GM12865 (cell line): ENCODE results near the gene DPYSL3.
"Not testable (repeated sequence)": the region's sequence is repeated elsewhere in the genome, so short reads cannot be mapped to it uniquely, and the experiment has no call there.

ENCODE experiments used
- DNase-seq: peaks from one replicate; pipeline ENCODE4 v3.0.0; 2010; ENCODE audit warnings: low read depth
- H3K4me3 ChIP-seq: 2 replicates; pipeline ENCODE4 v1.5.1; 2011; ENCODE audit warnings: mild to moderate bottlenecking, low read depth, low read length, control low read depth
- CTCF ChIP-seq: IDR thresholded peaks from 2 replicates; pipeline ENCODE4 v1.5.1; 2011; ENCODE audit warnings: low read length, control low read depth, low read depth, inconsistent platforms; ENCODE audit not compliant: insufficient read depth; ENCODE audit errors: missing control alignments

DPYSL3 gene

GRCh38 chr5:147377682-147378081 lies 132.2 kb downstream of the DPYSL3 start:
- no peak overlapping the region for H3K4me3 ChIP-seq
- no peak for DNase-seq
- TF ChIP-seq CTCF = no peak

GRCh38 chr5:147375151-147375550 lies 134.7 kb downstream of the DPYSL3 start:
- no peak for TF ChIP-seq CTCF
- no peak overlapping the region for H3K4me3 ChIP-seq
- no peak for DNase-seq

- no peak for DNase-seq
- H3K4me3 ChIP-seq = no peak overlapping the region
- TF ChIP-seq CTCF = no peak
These were observed 136.5 kb downstream of the DPYSL3 start for GRCh38 chr5:147373328-147373727.

- no peak overlapping the region for H3K4me3 ChIP-seq
- TF ChIP-seq CTCF = no peak
- DNase-seq = no peak
These were observed 137.7 kb downstream of the DPYSL3 start for GRCh38 chr5:147372191-147372590.

GRCh38 chr5:147371290-147371689 lies 138.6 kb downstream of the DPYSL3 start:
- DNase-seq = no peak
- H3K4me3 ChIP-seq = no peak overlapping the region
- no peak for TF ChIP-seq CTCF

- no peak for DNase-seq
- H3K4me3 ChIP-seq = no peak overlapping the region
- peak; percentile 9 for TF ChIP-seq CTCF
These were observed 140.0 kb downstream of the DPYSL3 start for GRCh38 chr5:147369742-147370374.

- H3K4me3 ChIP-seq = not testable (repeated sequence)
These were observed 142.5 kb downstream of the DPYSL3 start for GRCh38 chr5:147367381-147367780.

More at GRCh38 chr5:147367381-147367780, 142.5 kb downstream of the DPYSL3 start:
- DNase-seq = not testable (repeated sequence)
